HL-60 (cell line): ENCODE measurements around the gene CHMP6.

Source experiments
- GABPA ChIP-seq: IDR thresholded peaks from 2 replicates; pipeline ENCODE4 v1.6.1; 2012; ENCODE audit warnings: low read depth
- POLR2AphosphoS5 ChIP-seq: IDR thresholded peaks from 2 replicates; pipeline ENCODE4 v1.6.1; 2012; ENCODE audit warnings: low read depth
- SPI1 ChIP-seq: IDR thresholded peaks from 2 replicates; pipeline ENCODE4 v1.6.1; 2012; ENCODE audit warnings: low read depth, mild to moderate bottlenecking, borderline replicate concordance
- TF ChIP-seq, protein P1 (sequence below): IDR thresholded peaks from one replicate; pipeline ENCODE4 v1.5.1; 2011; ENCODE audit warnings: low read length, control low read depth, inconsistent platforms; ENCODE audit not compliant: insufficient read depth
- TF ChIP-seq, protein P2 (sequence below): IDR thresholded peaks from 2 replicates; pipeline ENCODE4 v1.6.1; 2012; ENCODE audit warnings: low read depth; ENCODE audit not compliant: insufficient replicate concordance

DNA sequence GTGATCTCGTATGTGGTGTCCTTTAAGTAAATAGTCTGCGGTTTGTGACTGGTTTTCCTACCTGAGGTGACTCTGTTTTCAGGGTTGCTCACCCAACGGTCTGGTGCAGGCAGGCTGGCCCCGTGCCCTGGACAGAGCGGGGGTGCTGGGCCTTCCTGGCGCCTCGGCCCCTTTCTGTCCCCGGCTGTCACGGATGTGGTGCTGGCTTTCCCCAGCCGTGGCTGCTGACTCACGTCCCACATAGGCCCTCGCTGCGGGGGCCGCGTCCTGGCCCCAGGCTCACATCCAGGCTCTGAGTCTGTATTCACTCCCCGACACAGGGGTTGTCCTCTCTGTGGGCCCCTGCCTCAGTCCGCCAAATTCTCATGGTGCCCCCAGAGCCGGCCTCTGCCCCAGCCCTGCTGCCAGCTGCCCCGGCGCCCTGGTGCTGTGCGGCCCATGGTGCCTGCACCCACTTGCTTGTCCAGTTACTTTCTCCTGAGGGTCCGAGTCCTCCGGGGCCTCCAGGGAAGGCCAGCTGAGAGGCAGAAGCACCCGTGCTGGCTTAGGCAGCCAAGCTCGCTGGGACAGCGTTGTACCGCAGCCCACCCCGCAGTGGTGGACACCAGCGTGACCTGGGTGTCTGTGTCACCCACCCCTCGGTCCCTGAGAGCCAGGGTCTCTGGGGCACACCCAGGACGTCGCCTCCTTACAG is 5.9 kb downstream of the CHMP6 start:
- TF ChIP-seq, protein P1, sequence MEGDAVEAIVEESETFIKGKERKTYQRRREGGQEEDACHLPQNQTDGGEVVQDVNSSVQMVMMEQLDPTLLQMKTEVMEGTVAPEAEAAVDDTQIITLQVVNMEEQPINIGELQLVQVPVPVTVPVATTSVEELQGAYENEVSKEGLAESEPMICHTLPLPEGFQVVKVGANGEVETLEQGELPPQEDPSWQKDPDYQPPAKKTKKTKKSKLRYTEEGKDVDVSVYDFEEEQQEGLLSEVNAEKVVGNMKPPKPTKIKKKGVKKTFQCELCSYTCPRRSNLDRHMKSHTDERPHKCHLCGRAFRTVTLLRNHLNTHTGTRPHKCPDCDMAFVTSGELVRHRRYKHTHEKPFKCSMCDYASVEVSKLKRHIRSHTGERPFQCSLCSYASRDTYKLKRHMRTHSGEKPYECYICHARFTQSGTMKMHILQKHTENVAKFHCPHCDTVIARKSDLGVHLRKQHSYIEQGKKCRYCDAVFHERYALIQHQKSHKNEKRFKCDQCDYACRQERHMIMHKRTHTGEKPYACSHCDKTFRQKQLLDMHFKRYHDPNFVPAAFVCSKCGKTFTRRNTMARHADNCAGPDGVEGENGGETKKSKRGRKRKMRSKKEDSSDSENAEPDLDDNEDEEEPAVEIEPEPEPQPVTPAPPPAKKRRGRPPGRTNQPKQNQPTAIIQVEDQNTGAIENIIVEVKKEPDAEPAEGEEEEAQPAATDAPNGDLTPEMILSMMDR: no peak
- TF ChIP-seq GABPA (no peak), POLR2AphosphoS5 (no peak), SPI1 (no peak)
- TF ChIP-seq, protein P2, sequence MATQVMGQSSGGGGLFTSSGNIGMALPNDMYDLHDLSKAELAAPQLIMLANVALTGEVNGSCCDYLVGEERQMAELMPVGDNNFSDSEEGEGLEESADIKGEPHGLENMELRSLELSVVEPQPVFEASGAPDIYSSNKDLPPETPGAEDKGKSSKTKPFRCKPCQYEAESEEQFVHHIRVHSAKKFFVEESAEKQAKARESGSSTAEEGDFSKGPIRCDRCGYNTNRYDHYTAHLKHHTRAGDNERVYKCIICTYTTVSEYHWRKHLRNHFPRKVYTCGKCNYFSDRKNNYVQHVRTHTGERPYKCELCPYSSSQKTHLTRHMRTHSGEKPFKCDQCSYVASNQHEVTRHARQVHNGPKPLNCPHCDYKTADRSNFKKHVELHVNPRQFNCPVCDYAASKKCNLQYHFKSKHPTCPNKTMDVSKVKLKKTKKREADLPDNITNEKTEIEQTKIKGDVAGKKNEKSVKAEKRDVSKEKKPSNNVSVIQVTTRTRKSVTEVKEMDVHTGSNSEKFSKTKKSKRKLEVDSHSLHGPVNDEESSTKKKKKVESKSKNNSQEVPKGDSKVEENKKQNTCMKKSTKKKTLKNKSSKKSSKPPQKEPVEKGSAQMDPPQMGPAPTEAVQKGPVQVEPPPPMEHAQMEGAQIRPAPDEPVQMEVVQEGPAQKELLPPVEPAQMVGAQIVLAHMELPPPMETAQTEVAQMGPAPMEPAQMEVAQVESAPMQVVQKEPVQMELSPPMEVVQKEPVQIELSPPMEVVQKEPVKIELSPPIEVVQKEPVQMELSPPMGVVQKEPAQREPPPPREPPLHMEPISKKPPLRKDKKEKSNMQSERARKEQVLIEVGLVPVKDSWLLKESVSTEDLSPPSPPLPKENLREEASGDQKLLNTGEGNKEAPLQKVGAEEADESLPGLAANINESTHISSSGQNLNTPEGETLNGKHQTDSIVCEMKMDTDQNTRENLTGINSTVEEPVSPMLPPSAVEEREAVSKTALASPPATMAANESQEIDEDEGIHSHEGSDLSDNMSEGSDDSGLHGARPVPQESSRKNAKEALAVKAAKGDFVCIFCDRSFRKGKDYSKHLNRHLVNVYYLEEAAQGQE: no peak
